Measurements from ENCODE around the gene LDB2.

The LDB2 gene

GRCh38 chr4:16827045-16827444 lies 71.4 kb downstream of the LDB2 start:
- H2AFZ ChIP-seq (ENCODE audit: low read length): no peak overlapping the region
- H3K4me2 ChIP-seq (ENCODE audit: low read depth, low read length): no peak overlapping the region
- H3F3A ChIP-seq (ENCODE audit: insufficient read depth, low read length): no peaks in the 10 kb centered on the region
- no peaks in the 10 kb centered on the region for H3K9me3 ChIP-seq (replicated peaks; ENCODE audit: insufficient read depth, low read length)
- TF ChIP-seq CTCF (IDR thresholded peaks at IDR 0.05; ENCODE audit: low read length): no peak
- H3K27ac ChIP-seq (ENCODE audit: low read length): no peak overlapping the region
- no peaks in the 10 kb centered on the region for H3K9me2 ChIP-seq (replicated peaks; ENCODE audit: insufficient read depth, low read length)
- H3K4me1 ChIP-seq (ENCODE audit: low read length): no peaks in the 10 kb centered on the region
- H3K27me3 ChIP-seq (replicated peaks; ENCODE audit: insufficient read depth, low read length): no peaks in the 10 kb centered on the region
- DNase-seq: no peak
- H3K36me3 ChIP-seq (replicated peaks; ENCODE audit: insufficient read depth, low read length): no peaks in the 10 kb centered on the region
- H4K20me1 ChIP-seq (ENCODE audit: insufficient read depth, low read length): no peaks in the 10 kb centered on the region
- H3K79me2 ChIP-seq (ENCODE audit: low read length): no peaks in the 10 kb centered on the region
- no peak overlapping the region for H3K9ac ChIP-seq (ENCODE audit: low read length)
- no peak overlapping the region for H3K4me3 ChIP-seq (ENCODE audit: low read length)

- Histone ChIP-seq H3K36me3 (replicated peaks; ENCODE audit: insufficient read depth, low read length) (no peaks in the 10 kb centered on the region), H3K27me3 (replicated peaks; ENCODE audit: insufficient read depth, low read length) (no peaks in the 10 kb centered on the region), H3K4me1 (ENCODE audit: low read length) (no peaks in the 10 kb centered on the region), H3K9ac (ENCODE audit: low read length) (no peak overlapping the region), H4K20me1 (ENCODE audit: insufficient read depth, low read length) (no peaks in the 10 kb centered on the region), H3K9me2 (replicated peaks; ENCODE audit: insufficient read depth, low read length) (no peaks in the 10 kb centered on the region), H3F3A (ENCODE audit: insufficient read depth, low read length) (no peaks in the 10 kb centered on the region), H3K27ac (ENCODE audit: low read length) (no peak overlapping the region), H2AFZ (ENCODE audit: low read length) (no peak overlapping the region), H3K9me3 (replicated peaks; ENCODE audit: insufficient read depth, low read length) (no peaks in the 10 kb centered on the region), H3K79me2 (ENCODE audit: low read length) (no peaks in the 10 kb centered on the region), H3K4me2 (ENCODE audit: low read depth, low read length) (no peak overlapping the region), H3K4me3 (ENCODE audit: low read length) (no peak overlapping the region)
- TF ChIP-seq EZH2phosphoT487 (IDR thresholded peaks at IDR 0.05; ENCODE audit: low read length) (no peak), CTCF (IDR thresholded peaks at IDR 0.05; ENCODE audit: low read length) (no peak), EZH2 (optimal IDR thresholded peaks at IDR 0.05; ENCODE audit: low read depth, low read length) (no peak)
- no peak for DNase-seq
These were observed 72.0 kb downstream of the LDB2 start for GRCh38 chr4:16826406-16826910.

DNA sequence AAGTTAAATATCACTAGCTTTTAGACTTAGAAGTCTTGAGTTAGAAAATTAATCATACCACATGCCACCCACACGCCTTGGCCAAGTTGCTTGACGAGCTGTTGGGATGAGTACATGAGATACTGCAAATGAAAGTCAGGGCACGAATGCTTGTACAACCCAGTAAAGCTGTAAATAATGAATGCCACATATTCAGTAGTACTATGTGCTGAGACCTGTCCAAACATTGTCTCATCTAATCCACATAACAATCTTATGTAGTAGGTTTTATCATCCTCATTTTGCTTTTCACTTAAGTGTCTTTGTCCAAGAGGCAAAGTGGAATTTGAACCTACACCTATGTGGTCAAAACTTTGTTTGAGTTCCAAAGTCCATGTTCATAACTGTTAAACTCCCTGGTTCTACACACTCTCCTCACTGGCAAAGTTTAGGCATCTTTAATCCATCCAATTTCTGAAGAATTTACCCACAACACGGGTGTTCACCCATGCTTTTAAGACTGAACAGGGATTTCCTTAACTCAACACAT lies 74.1 kb downstream of the LDB2 start:
- H3K36me3 ChIP-seq (replicated peaks; ENCODE audit: insufficient read depth, low read length): no peaks in the 10 kb centered on the region
- no peak overlapping the region for H3K4me3 ChIP-seq (ENCODE audit: low read length)
- H4K20me1 ChIP-seq (ENCODE audit: insufficient read depth, low read length): no peaks in the 10 kb centered on the region
- H2AFZ ChIP-seq (ENCODE audit: low read length): no peak overlapping the region
- H3K9ac ChIP-seq (ENCODE audit: low read length): no peak overlapping the region
- H3K4me1 ChIP-seq (ENCODE audit: low read length): no peaks in the 10 kb centered on the region
- no peaks in the 10 kb centered on the region for H3K27me3 ChIP-seq (replicated peaks; ENCODE audit: insufficient read depth, low read length)
- no peaks in the 10 kb centered on the region for H3K9me3 ChIP-seq (replicated peaks; ENCODE audit: insufficient read depth, low read length)
- no peaks in the 10 kb centered on the region for H3K79me2 ChIP-seq (ENCODE audit: low read length)
- no peaks in the 10 kb centered on the region for H3F3A ChIP-seq (ENCODE audit: insufficient read depth, low read length)
- H3K27ac ChIP-seq (ENCODE audit: low read length): no peak overlapping the region
- H3K4me2 ChIP-seq (ENCODE audit: low read depth, low read length): no peak overlapping the region
- H3K9me2 ChIP-seq (replicated peaks; ENCODE audit: insufficient read depth, low read length): no peaks in the 10 kb centered on the region
- TF ChIP-seq EZH2 (optimal IDR thresholded peaks at IDR 0.05; ENCODE audit: low read depth, low read length) (no peak), CTCF (IDR thresholded peaks at IDR 0.05; ENCODE audit: low read length) (no peak), EZH2phosphoT487 (IDR thresholded peaks at IDR 0.05; ENCODE audit: low read length) (no peak)
- DNase-seq: no peak

Measured in MM.1S (cell line).